K562 (cell line): Measurements from ENCODE around the gene SPEG. TPM values are rescaled to one million over a fixed set of nuclear protein-coding genes. Genes with fewer than 3 reads are reported as not detected.

Source experiments
- ATF1 ChIP-seq, 2 experiments: fragments of 450-650 bp in 1 of 2; IDR thresholded peaks; 2 replicates each; pipeline ENCODE4 v1.6.1; 2016; ENCODE audit warnings: missing compliant biosample characterization in 1 of 2, missing genetic modification characterization in 1 of 2
- ATF3 ChIP-seq, 2 experiments: fragments of 450-650 bp in 1 of 2; sonication (generic) in 1 of 2; formaldehyde crosslinking in 1 of 2; IDR thresholded peaks in 1 of 2; conservative IDR thresholded peaks in 1 of 2; 2 replicates each; pipeline versions ENCODE4 v1.6.1 to v1.8.1; 2016 to 2023; ENCODE audit warnings: mild to moderate bottlenecking in 2 of 2, moderate library complexity in 2 of 2, inconsistent platforms in 1 of 2, missing genetic modification reagents in 1 of 2
- CREB3L1 ChIP-seq: fragments of 450-650 bp; IDR thresholded peaks from 2 replicates; pipeline ENCODE4 v1.6.1; 2014; ENCODE audit warnings: low read depth, mild to moderate bottlenecking, moderate library complexity, borderline replicate concordance
- CTBP1 ChIP-seq: fragments of 450-650 bp; IDR thresholded peaks from 2 replicates; pipeline ENCODE4 v1.6.1; 2016; ENCODE audit warnings: borderline replicate concordance
- CXXC5 ChIP-seq: fragments of 250-450 bp; sonication (Bioruptor Pico); IDR thresholded peaks from 2 replicates; pipeline ENCODE4 v1.8.0; 2022; ENCODE audit warnings: inconsistent platforms, mild to moderate bottlenecking, moderate library complexity
- ETV1 ChIP-seq: fragments of 450-650 bp; conservative IDR thresholded peaks from 2 replicates; pipeline ENCODE4 v1.6.1; 2016; ENCODE audit warnings: missing genetic modification characterization, control low read depth, low read depth, missing compliant biosample characterization
- HNRNPLL ChIP-seq: fragments of 200-400 bp; formaldehyde crosslinking; IDR thresholded peaks from 2 replicates; pipeline ENCODE4 v1.6.1; 2017; ENCODE audit warnings: low read length, low read depth, mild to moderate bottlenecking; ENCODE audit not compliant: poor library complexity, severe bottlenecking
- L3MBTL2 ChIP-seq: fragments of 450-650 bp; IDR thresholded peaks from 2 replicates; pipeline ENCODE4 v1.6.1; 2016; ENCODE audit warnings: mild to moderate bottlenecking, moderate library complexity
- POLR3G ChIP-seq: IDR thresholded peaks from 2 replicates; pipeline ENCODE4 v1.6.1; 2011; ENCODE audit not compliant: insufficient read length, insufficient replicate concordance; ENCODE audit errors: extremely low read depth
- PRMT5 ChIP-seq: sonication (generic); formaldehyde crosslinking; IDR thresholded peaks from 2 replicates; pipeline ENCODE4 v1.5.0; 2020; ENCODE audit warnings: missing genetic modification reagents
- SIN3A ChIP-seq, 2 experiments: fragments of 150-350 bp in 1 of 2; IDR thresholded peaks; 2 replicates each; pipeline ENCODE4 v1.6.1; 2011 to 2016; ENCODE audit warnings: borderline replicate concordance in 2 of 2, low read depth in 2 of 2, low read length in 2 of 2, mild to moderate bottlenecking in 2 of 2, moderate library complexity in 2 of 2; ENCODE audit not compliant: control insufficient read depth in 1 of 2
- VEZF1 ChIP-seq: fragments of 200-800 bp; sonication (Bioruptor generic); IDR thresholded peaks from 2 replicates; pipeline ENCODE4 v1.6.1; 2017; ENCODE audit warnings: missing genetic modification characterization, missing compliant biosample characterization
- YY1 ChIP-seq, 3 experiments: IDR thresholded peaks; 2 replicates each; pipeline ENCODE4 v1.6.1; 2011; ENCODE audit warnings: low read length in 2 of 3, mild to moderate bottlenecking in 2 of 3, moderate library complexity in 2 of 3, borderline replicate concordance in 1 of 3, control low read depth in 1 of 3, low read depth in 1 of 3; ENCODE audit not compliant: insufficient read depth in 3 of 3, insufficient replicate concordance in 2 of 3, control insufficient read depth in 1 of 3, insufficient read length in 1 of 3; ENCODE audit errors: extremely low read depth in 1 of 3
- polyA plus RNA-seq, 8 experiments: library from polyadenylated mRNA; depleted of rRNA in 4 of 8; stranded (reverse) in 5 of 8; unstranded in 3 of 8; fragments of >200 nt; fragmentation: Nextera tagmentation in 2 of 8; fragmentation: Illumina TruSeq in 1 of 8; extraction: Ambion mirVana in 2 of 8; extraction: Trizol in 1 of 8; gene quantifications; 2 replicates each; pipeline versions ENCODE4 v1.2.1 to v1.2.3, GENCODE V29; 2011 to 2014; ENCODE audit warnings: inconsistent platforms in 1 of 8, missing spikeins in 1 of 8
- total RNA-seq, 7 experiments: library from RNA; depleted of rRNA in 6 of 7; stranded (reverse); fragments of >200 nt in 6 of 7; fragmentation: Illumina TruSeq in 2 of 7; extraction: Trizol in 2 of 7; gene quantifications; 2 replicates each; pipeline versions ENCODE4 v1.2.1 to v1.2.3, GENCODE V29; 2011 to 2021; ENCODE audit warnings: low replicate concordance in 1 of 7

Gene SPEG
- total and polyA plus RNA-seq, 9 of the 15 experiments (the other 6 are each of a cell fraction or from before 2014, with no cell fraction given) = 0.49 to 8.7 (median 3.0) TPM

- TF ChIP-seq POLR3G (no peak), YY1 (IDR thresholded peaks at IDR 0.05; ENCODE audit: borderline replicate concordance in 1 of 3, control insufficient read depth in 1 of 3, extremely low read depth in 1 of 3, insufficient read depth in 3 of 3, insufficient read length in 1 of 3, insufficient replicate concordance in 2 of 3, low read depth in 1 of 3, low read length in 2 of 3) (peak in 1 of 3 experiments; percentile 41), ATF3 (IDR thresholded peaks at IDR 0.05) (peak; percentile 90), ATF3 (CRISPR knock-in tag; conservative IDR thresholded peaks at IDR 0.05) (no peak), VEZF1 (CRISPR knock-in tag) (peak; percentile 98), L3MBTL2 (peak; percentile 32; the same call in 1 of the 2 replicates), SIN3A (IDR thresholded peaks at IDR 0.05; ENCODE audit: borderline replicate concordance in 2 of 2, control insufficient read depth in 1 of 2, low read depth in 2 of 2, low read length in 2 of 2) (peak; percentile 42 to 71; a peak in 3 of 4 replicates), CXXC5 (CRISPR knock-in tag) (peak; percentile 80), HNRNPLL (peak; percentile 60), CTBP1 (peak; percentile 61; the same call in 1 of the 2 replicates), ATF1 (CRISPR knock-in tag; IDR thresholded peaks at IDR 0.05) (peak; percentile 86), ATF1 (tag; IDR thresholded peaks at IDR 0.05) (peak; percentile 99), CREB3L1 (peak; percentile 79; the same call in 1 of the 2 replicates), PRMT5 (0 out of 2 replicates have a peak, but pooled peaks have one; percentile 58), ETV1 (tag) (peak; percentile 91)
These were observed 109.1 kb downstream of the SPEG start, which contains the start of the genes CHPF and TMEM198 (continued) for GRCh38 chr2:219543596-219544358.
